ELF-1 (cell line): ENCODE data around the gene MYL7.
"Not testable (repeated sequence)": the region's sequence is repeated elsewhere in the genome, so short reads cannot be mapped to it uniquely, and the experiment has no call there.

Experiments
- DNase-seq: peaks from one replicate; pipeline ENCODE4 v3.0.0-alpha.2; 2016; ENCODE audit warnings: low read depth, low spot score

Gene MYL7

DNA sequence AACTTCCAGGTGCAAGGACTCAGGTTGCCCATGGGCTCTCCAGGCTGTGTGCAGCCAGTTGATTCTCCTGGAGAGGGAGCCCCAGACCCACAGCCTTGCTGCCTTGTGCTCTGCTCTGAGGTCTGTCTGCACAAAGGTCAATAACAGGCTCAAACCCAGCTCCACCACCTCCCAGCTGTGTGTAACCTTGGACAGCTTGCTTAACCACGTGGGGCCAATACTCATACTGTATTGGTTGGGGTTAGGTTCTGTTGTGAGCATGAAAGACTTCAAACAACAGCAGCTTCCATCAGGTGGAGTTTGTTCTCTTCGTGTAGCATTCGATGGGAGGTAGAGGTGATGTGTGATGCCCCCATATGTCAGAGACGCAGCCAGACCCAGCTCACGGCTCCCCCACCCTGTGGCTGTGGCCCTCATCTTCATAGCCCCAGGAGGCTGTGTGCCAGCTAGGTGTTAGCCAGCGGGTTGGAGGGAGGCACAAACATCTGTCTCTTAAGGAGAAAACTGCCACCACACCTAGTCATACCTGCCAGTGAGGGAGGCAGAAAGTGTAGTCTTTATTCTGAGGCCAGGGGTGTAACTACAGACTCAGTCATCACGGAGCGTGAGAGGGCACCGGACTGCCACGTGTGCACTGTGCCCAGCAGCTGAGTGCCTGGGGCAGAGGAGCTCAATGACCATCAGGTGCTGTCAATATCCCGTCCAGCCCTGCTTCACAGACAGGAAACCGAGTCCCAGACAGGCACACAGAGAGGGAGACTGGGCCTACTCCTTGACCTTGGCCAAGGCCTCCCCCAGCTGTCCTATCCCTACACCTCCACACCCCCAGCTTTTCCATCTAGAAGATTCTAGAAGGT is 9.7 kb downstream of the MYL7 start:
- DNase-seq, result peak; percentile 84

DNA sequence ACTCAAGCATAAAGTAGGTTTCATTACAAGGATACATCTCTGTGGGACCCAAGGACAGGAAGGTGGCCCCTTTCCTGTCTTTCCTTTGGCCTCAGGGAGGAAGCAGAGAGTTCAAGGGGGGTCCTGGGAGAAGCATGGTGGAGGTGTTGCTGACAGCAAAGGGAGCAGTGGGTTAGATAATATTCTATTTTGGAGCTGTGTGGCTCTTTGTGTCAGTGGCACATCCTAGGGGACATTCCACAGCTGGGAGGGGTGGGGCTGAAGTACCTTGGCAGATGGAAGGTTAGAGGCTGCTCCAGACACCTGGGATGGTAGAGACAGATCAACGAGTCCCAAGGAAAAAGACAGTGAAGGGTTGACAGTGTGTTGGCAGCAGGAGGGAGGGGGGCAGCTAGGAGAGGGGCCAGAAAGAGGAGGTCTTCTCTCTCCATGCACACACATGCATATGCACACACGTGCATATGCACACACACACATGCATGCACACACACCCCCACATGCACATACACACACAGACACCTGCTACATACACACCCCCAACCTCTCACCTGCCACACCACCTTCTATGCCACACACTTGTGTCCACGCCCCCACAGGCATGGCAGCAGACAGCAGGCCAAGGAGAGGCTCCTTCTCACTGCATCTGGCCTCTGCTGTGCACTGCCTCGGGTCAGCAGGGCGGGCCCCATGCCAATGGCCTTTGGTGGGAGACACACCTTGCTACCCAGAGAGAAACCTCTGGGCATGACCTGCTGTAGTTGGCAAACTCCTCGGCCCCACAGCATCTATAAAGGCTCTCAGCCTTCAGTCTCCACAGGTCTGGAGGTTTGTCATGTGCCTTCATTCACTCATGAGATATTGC is 12.2 kb downstream of the MYL7 start:
- DNase-seq, result no peak

DNA sequence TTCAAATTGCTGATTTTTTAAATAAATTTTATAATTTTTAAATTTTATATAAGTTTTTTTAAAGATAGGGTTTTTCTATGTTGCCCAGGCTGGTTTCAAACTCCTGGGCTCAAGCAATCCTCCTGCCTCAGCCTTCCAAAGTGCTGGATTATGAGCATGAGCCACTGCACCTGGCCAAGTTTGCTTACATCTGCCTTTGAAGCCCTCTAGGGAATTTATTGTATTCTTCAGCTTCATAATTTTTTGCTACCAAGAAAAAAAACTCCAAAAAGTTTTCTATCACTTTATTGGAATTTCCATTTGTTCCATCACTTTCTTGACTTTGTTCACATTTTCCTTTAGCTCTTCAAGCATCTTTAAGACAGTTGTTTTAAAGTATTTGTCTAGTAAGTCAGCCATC is 14.0 kb downstream of the MYL7 start:
- no peak for DNase-seq

DNA sequence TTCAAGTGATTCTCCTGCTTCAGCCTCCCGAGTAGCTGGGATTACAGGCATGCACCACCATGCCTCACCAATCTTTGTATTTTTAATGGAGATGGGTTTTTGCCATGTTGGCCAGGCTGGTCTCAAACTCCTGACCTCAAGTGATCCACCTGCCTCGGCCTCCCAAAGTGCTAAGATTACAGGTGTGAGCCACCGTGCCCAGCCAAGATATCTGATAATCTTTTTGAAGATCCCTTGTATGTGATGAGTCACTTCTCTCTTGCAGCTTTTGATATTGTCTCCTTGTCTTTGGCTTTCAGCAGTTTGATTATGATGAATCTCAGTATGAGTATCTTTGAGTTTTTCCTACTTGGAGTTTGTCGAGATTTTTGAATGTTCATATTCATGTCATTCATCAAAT is 14.6 kb downstream of the MYL7 start:
- DNase-seq, result not testable (repeated sequence)

DNA sequence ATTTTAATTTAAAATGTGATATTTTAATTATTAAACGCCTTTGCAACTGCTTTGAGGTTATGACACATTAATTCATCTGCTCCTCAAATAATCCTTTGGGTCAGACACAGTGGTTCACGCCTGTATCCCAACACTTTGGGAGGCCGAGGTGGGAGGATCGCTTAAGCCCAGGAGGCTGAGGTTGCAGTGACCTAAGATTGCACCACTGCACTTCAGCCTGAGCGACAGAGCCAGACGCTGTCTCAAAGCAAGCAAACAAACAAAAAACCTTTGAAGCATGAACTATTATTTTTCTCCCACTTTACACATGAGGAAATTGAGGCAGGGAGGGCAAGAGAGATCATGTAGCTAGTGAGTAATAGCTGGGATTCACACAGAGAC is 16.3 kb downstream of the MYL7 start:
- no peak for DNase-seq

DNA sequence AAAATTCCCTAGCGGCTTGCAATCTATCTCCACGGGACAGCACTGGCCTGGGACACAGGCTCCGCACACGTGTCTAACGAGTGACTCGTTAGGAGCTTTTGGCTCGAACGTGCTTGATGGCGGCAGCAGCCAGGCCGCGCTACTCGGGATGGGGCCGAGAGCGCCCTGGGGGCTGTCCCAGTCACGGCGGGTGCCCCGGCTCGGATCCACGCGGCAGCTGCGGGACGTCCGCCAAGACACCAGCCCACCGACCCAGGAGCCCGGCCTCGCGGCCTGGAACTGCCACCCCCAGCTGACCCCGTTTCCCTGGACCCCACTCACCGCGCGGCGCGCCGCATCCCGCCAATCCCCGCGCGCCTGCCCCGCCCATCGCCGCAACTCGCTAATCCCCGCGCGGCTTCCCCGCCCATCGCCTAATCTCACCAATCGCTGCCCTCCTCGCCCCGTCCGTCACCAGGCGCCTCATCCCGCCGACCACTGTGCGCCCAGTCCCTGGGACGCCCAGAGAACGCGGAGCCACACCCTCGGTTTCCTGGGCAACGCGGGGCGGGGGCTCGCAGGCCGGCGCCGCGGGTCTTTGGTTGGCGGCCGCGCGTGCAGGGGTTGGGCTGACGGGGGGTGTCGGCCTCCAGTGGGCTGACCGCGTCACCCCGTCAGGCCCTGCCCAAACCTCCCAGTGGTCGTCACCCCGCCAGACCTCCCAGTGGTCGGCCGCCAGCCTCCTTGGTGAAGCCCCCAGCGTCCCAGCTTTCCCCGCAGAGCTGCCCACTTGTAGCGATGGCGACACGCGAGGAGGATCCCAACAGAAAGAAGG is 17.7 kb downstream of the MYL7 start, which contains the start of gene POLD2:
Gene POLD2 (minus strand): TSS at position 359 of the 814 bp plus-strand sequence. CDS start 1,495 bp downstream, outside the sequence.
- peak; percentile 97 for DNase-seq

DNA sequence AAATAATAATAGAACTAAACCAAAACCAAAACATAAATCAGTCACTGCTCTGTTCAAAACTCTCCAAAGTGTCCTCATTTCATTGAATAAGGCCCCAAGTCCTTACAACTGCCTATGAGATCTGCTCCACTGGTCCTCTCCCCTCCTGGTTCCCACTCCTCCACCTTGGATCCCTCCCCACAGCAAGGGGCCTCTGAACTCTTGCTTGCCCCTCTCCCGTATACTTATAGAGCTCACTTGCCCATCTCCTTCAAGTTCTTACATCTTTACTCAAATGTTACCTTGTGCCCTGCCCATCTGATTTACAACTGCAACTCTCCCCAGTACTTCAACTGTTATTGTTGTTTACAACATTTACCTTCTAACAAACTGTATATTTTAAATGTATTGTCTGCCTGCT is 18.6 kb downstream of the MYL7 start:
- no peak for DNase-seq

DNA sequence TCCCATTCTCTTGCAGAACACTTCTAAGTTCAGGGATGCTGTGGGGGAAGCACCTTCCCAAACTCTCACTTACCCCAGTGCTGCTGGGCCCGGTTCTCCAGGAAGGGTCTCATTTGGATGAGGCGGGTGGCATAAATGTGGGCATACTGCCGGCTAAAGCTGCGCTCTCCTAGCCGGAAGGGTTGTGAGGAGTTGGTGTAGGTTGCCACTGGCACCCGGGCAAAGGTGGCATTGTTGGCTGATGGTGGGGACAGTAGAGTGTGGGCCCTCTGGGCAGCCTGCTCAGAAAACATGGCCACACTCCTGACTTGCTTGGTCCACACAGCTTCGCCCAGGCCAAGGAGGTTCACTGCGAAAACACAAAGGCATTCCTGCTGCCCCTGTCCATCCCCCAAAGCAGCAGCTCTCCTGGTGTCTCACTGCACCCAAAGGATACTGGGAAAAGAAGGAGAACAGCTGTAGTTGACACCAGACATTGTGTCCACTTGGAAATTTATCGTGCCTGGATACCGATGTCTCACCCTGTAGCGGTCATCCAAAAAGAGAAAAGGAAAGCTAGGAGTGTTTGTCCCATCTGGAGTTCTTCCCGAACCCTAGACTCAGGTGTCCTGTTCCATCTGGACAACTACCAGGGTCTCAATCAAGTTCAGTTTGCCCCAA is 19.2 kb downstream of the MYL7 start:
- no peak for DNase-seq

DNA sequence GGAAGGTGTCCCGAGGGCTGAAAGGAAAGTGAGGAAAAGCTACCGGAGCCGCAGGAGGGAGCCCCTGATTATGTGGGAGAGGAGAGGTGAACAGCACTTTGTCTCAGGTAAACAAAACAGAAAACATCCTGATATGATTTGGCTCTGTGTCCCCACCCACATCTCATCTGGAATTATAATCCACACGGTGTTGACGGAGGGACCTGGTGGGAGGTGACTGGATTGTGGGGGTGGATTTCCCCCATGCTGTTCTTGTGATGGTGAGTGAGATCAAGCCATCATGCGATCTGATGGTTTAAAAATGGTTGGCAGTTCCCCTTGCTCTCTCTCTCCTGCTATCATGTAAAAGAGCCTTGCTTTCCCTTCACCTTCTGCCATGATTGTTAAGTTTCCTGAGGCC is 20.7 kb downstream of the MYL7 start:
- DNase-seq, result no peak

DNA sequence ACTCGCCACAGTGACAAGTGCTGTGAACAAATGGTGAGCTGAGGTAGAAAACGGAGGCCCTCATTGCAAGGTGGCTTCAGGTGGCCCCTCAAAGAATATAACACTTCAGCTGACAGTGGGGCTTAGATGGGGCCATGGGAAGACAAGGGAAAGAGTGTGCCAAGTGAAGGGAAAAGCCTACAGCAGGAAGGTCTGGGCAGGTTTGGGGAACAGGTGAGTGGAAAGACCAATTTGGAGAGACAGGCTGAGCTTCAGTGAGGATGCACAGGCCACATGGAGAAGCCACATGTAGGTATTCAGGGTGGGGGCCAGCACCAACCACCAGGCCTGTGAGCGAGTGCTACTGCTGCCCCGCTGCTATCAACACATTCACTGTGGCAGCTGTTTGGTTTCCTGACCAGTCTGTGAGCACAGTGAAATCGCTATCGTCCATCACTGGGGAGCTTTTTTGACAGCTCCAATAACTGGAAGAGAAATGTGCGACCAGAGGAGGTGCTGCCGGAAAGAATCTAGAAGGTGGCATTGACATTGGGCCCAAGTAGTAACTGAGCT is 21.2 kb downstream of the MYL7 start:
- DNase-seq, result no peak

DNA sequence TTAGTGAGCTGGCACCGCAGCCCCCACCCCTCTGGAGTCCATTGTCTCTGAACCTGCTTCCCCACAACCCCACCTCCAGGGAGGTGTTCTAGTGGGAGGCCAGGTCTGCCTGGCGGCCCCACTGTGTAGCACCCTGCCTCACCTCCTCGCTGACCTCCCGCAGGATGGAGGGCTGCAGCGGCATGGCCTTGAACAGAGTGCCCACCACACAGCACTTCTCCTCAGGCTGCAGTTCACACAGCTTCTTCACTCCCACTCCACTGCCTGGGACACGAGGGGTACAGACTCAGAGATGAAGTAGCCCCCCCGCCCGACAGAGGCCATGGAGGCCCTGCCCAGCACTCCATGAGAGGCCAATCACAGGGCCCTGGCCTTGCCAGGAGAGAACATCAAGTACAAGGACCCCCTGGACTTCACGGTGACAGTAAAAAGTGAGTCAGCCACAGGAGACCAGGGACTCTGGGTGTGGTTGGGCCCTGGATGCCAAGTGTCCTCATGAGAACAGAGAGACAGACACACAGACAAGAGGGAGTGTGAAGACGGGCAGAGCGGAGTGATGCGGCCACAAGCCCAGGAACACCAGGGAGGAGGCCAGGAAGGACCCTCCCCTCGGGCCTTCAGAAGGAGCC is 23.2 kb downstream of the MYL7 start:
- no peak for DNase-seq

DNA sequence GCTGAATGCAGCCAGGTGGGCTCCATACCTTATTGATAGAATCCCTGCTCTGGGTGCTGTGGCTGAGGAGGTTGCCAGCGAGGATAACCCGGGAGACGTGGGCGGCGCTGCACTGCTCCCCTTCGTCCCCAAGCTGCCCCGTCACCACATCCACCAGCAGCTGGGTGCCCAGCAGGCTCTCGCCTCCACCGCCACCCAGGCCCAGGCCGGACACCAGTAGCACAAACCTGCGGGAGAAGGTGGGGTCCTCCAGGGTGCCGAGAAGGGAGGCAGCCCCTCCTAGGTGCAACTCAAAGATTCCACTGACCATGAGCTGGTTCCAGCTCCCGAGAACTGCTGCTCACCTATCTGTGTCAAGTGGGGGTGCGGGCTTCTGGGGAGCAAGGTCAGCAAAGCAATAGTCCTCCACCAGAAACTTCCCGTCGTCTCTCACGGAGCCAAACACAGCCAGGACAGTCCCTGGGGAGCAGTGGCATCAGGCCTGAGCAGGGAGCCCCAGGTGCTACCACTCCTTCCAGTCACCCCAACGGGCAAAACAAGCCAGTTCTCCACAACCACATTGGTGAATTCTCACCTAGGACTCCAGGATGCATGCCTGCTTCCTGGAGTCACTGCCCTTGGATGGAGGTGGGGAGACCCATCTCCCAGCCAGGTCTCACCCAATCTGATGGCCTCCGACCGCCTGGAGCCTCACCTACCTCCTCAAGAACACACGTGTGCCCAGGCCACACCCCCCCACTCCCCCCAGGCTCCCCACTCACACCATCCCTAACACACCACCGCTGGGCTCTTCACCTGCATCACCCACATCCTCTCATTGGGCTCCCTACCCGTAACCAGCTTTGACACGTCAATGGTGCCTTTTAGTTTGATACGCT is 24.1 kb downstream of the MYL7 start:
- DNase-seq, result no peak

DNA sequence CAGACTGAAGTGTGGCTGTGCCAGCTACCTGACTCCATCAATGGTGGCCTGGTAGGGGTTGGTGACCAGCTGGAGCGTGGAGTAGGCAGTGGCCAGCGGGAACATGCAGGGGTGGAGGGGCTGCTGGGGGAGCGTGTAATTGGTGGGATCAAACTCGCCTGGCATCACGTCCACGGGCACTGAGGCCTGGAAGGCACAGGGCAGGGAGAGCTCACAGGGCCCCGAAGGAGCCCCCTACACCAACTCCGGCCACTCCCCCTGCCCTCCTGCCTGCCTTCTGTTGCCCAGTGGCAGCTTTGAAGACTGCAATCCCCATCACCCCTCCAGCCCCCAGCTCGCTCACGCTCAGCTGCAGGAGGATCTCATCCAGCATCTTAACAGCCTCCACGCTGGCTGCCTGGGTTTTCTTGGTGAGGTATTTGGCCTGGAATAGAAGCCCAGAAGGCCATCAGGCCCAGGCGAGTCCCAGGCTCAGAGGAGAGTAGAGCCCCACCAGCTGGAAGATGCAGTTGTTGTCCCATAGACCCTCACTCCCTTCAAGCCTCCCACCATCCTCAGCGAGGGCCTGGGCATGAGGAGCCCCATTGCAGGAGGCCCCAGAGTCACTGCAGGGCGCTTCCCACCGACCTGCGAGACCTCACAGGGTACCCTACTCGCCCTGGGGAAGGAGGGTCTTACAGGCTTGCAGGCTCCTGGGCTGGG is 24.9 kb downstream of the MYL7 start:
- DNase-seq, result no peak

DNA sequence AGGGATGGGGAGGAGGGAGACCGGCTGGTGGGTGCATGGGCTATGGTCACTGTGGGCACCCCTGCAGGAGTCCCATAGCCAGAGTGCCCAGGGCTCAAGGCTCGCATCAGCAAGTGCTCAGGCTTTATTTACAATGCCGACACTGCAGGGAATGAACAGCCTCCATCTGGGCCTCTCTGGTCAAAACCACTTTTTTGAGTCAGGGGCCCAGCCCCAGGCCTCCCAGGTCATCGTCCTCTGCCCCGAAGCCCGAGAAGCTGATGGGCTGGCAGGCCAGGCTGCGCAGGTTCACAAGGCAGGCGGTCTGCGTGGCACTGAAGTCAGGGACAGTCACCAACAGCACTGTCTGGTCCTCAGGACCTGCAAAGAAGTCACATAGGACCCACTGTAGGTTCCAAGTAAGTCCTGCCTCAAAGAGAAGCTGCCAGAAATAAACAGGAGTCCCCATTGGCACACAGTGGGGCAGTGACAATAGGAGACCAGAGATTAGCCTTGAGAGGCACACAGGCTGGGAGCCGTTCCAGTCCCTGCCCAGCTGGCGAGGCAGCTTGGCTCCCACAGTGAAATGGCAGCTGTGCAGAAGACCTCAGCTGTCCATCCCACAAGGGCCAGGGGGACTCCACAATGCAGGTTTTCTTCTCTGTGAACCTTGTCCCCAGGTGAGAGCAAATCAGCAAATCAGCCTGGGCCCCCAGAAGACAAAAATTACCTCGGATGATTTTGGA is 26.4 kb downstream of the MYL7 start:
- no peak for DNase-seq

DNA sequence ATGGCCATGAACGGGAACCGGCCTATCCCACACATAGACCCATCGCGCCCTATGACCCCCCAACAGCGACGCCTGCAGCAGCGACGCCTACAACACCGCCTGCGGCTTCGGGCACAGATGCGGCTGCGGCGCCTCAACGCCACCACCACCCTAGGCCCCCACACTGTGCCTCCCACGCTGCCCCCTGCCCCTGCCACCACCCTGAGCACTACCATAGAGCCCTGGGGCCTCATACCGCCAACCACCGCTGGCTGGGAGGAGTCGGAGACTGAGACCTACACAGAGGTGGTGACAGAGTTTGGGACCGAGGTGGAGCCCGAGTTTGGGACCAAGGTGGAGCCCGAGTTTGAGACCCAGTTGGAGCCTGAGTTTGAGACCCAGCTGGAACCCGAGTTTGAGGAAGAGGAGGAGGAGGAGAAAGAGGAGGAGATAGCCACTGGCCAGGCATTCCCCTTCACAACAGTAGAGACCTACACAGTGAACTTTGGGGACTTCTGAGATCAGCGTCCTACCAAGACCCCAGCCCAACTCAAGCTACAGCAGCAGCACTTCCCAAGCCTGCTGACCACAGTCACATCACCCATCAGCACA is 27.3 kb downstream of the MYL7 start:
- DNase-seq, result no peak

DNA sequence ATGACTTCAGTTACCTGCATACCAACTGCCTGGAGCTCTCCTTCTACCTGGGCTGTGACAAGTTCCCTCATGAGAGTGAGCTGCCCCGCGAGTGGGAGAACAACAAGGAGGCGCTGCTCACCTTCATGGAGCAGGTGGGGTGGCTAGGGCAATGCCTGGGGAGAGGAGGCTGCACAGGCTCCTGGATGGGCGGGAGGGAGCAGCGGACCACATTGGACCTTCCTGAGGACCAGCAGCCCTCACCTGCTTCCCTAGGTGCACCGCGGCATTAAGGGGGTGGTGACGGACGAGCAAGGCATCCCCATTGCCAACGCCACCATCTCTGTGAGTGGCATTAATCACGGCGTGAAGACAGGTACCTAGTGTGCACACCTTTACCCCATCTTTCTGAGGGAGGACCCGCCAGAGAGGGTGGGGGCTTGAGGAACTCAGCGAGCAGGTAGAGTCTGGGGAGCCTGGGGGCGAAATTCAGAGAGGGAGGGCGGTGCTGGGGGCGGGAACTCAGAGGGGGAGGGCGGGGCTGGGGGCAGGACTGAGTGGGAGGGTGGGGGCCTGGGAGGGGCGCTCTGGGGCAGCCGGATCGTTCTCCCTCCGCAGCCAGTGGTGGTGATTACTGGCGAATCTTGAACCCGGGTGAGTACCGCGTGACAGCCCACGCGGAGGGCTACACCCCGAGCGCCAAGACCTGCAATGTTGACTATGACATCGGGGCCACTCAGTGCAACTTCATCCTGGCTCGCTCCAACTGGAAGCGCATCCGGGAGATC is 28.0 kb downstream of the MYL7 start:
- DNase-seq, result peak; percentile 40
